HG03378 (cell line): ENCODE measurements around the gene IER5L.

Experiments used
- ATAC-seq: cut with Tn5 transposase; IDR thresholded peaks from one replicate; pipeline ENCODE4 v1.9.1; 2021; ENCODE audit warnings: mild to moderate bottlenecking, moderate library complexity; ENCODE audit not compliant: unreplicated experiment

The IER5L gene

DNA sequence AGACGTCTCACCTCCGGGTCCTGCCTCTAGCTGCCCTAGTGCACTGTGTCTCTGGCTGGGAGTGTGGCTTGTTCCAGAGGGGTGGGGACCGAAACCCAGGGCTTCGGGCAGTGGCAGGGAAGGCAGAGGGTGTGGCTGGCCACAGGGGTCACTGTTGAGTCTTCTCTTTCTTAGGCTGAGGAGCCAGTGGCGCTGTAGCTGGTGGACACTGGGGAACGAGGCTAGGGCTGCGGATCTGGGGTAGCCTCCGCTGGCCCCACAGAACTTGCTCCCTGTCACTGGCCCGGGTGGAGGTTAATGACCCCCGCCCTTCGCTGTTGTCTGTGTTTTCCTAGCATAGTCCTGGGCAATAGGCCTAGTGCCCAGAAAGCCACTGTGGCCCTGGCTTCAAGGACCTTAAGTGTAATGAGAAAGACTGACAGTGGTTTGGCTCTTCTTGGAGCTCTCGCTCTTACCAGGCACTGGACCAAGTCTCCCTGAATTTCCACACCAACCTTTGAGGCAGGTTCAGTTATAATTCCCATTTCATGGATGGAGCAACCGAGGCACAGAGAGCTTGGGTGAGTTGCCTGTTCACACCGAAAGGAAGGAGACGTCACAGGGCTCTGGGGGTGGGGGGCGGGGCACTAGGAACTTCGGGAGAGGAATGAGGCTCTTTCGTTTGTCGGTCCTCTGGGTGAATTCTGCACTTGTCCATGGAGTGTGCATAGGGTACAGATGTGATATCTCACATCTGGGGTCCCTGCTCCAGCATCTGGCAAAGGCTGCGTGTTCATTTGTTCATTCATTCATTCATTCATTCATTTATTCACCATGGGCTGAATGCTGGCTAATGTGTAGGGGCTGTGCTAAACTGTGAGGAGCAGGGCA, 4.8 kb upstream of the IER5L start:
- no peak for ATAC-seq

DNA sequence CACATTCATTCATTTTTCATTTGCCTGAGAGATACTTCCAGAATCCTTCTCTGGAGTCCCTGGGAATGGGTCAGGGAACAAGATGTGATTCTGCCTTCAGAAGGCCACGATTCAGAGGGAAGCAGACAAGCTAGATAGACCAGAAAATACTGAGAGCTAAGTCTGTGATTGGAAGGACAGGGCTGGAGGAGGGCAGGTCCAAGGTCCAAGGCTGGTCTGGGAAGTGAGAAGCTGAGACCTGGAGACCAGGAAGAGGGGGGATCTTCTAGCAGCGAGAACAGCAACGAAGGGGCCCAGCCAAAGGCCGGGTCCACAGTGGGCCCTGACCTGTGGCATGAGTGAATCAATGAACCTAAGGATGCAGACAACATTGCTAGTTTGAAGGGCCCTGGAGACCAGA, 4.1 kb upstream of the IER5L start:
- ATAC-seq = no peak

DNA sequence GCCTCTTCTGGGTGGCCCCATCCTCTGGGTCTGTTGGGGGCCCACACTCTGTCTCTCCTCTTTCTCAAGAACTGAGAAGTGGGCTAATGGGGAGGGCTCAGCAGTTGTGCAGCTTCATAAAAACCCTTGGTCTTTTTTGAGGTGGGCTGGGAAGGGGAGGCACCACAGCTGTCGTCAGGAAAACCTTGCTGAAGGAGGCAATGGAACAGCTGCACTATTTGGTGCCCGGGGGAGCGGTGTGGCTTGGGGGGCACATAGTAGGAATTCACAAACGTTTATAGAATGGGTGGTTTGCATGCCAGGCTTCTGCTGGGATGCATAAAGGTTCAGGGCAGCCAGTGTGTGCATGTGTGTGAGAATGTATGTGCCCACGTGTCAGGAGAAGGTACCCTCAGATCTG, 3.2 kb upstream of the IER5L start:
- ATAC-seq = no peak

DNA sequence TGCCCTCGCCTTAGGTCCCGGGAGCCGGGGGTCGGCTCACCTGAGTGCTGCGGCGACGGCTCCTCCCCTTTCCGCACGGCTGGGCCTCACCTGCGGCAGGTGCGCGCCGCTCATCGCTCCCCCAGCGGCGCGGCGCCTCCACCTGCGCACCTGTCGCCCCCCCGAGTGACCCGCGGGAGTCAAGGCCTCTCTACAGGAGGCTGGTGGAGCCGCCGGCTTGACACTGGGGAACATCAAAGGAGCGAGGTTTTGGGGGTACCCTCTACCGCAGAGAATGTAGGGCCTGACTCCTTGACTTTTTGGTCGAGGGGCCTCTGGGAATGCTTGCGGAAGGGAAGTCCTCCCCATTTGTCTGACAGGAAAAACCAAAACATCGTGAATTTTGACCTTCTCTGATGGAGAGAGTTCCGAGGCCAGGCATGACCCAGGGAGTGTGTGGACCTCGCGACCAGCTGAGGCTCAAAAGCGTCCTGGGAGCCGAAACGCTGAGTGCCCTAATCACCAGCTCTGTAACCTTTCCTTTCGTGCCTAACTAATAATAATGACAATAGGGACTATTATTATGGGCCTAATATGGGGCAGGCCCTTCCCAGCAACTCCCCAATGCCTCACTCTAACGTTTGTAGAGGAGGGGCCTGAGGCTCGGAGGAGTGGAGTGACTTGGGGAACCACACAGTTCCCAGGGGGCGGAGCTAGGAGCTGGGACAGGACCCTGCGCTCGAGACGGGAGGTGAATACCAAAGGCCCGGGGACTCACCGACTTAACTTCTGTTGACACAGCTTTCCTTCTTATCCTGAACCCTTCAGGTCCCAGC, 714 bp upstream of the IER5L start:
- no peak for ATAC-seq

DNA sequence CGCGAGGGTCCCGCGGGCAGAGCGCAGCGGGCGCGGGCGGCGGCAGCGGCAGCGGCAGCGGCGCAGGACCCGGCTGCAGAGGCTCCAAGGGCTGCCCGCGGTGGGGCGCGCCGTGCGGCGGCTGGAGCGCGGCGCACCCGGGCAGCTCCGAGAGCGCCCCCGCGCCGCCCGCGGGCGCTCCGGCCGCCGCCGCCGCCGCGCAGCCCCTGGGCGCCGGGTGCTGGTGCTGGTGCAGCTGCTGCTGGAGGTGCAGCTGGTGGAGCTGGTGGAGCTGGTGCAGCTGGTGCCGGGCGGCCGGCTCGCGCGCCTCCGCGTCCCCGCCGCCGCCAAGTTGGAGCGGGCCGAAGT, 644 bp downstream of the IER5L start:
- no peak for ATAC-seq

DNA sequence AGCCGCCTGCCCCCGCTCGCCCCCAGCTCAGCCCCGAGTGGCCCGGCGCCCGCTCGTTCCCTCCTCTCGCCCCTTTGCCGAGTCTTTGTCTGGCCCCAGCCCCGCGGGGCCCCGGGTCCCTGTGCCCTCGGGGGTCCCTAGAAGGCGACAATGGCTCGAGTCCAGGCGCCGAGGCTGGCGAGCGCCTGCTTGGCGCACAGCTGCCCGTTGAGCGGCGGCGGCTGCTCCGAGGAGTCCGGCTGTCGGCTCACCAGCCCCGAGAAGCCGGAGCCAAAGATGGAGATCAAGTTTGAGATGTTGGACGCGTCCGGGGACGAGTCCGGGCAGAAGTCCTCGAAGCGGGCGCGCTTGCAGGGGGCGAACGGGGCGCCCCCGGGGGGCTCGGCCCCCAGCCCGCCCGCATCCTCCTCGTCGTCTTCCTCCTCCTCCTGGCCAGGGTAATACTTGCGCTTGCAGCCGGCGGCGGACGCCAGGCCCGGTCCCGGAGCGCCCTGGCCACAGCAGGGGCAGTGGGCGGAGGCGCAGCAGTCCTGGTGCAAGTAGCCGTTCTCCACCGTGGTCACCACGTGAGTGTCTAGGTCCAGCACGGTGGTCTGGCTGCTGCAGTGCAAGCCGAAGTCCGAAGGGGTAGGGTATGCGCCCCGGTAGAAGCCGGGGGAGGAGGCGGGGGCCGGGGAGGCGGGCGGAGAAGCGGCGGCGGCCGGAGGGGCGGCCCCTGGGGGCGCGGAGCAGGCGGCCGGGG, 1.2 kb downstream of the IER5L start:
- no peak for ATAC-seq

DNA sequence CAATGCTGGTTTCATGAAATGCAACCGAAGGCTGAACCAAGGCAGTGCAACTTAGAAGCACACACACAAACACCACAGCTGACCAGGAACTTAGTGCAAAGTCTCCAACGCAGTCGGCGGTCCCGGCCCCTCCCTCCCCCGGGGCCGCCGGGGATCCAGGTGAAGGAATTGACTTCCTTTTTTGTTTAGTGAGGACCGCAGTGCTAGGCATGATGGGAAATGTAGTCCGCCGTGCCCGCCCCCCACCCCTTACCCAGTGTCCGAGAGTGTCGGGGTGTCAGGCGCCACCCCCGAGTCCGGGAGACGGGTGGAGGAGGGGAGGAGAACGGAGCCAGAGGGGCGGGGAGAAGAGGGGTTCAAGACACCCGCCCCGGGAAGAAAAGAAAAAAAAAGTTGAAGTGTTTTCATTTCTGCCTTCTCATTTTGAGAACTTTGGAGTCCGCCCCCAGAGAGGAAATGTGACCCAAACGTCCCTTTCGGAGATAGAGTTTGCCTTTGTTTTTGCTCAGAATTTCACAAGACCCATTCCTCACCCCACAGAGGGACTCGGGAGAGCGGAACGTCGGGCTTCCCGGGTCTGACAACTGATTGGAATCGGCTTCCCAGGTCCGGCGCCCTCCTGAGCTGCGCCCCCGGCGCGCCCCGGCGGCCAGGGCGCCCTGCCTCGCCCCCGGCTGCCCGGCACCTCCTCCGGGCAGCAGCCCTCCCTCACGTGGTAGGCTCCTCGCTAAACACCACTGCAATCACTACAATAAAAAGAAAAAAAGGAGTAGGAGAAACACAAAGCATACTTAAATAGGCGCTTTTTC, 2.0 kb downstream of the IER5L start:
- no peak for ATAC-seq

DNA sequence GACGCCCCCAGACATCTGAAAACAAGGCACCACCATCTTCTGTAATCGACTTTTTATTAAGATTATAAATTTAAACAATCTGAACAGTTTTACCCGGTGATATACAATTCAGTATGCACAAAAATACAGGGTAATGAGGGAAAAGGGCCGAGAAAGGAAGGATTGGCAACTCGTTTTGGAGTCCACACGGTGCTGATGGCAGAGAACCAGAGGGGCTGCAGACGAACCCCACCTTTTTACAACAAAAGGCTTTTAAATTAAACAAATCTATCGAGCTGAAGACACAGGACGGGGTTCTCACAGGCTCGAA, 2.6 kb downstream of the IER5L start:
- ATAC-seq = no peak

DNA sequence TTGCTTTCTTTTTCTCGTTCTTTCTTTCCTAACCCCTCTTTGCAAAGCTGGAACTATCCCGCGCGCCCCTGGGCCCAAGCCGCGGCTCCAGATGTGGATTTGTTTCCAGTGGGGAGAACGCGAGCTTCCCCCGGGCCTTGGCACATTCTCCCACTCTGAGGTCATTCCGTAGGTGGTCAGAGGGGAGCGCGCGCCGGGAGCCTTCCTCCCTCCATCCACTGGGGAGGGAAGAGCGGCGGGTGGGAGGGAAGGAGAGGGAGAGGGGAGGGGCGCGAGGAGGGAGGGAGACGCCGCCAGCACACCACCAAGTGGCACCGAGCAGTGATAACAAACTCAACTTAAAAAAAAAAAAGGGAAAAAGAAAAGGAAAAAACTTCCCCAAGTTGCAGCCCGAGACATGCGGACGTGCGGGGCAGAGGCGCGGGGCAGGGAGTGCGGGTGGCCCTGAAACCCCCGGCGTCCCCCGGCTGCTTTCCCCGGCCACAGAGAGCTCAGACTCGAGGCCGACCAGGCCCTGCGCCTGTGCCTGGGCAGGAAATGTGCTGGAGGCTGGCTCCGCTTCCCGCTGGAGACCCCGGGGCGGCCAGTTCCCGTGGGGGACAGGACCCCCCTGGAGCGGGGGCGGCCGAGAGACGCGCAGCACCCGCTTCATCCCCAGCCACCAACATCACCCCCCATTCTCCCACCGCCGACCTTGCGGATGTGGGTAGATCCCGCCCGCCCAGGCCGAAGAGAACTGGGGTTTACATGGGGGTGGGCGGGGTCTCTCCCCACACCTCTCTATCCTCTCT, 3.1 kb downstream of the IER5L start:
- no peak for ATAC-seq

DNA sequence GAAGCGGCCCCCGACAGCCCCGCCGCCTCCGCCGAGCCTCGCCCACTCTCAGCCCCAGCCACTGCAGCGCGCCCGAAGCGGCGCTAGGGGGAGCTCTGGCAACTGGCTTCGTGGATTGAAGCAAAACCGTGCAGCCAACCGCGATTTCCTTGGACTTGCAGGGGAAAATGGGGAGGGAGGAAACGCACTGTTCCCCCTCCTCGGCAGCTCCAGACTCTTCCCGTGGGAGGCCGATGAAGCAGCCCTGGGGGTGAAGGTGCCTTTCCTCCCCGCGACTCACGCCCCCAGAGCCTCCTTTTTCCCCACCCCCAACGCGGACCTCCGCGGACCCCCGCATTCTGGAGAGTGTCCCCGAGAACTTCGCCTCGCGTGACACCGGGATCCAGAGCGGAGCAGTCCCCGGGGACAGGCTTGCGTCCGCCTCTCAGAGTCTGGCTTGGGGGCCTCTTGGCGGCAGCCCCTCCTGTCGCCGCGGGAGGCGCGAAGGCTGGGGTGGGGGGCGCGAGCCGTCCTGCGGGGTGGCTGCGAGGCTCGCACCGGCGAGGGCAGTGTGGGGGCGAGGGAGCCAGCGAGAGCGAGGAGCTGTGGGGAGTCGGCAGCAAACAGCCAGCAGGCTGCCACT, 3.8 kb downstream of the IER5L start:
- ATAC-seq = no peak

DNA sequence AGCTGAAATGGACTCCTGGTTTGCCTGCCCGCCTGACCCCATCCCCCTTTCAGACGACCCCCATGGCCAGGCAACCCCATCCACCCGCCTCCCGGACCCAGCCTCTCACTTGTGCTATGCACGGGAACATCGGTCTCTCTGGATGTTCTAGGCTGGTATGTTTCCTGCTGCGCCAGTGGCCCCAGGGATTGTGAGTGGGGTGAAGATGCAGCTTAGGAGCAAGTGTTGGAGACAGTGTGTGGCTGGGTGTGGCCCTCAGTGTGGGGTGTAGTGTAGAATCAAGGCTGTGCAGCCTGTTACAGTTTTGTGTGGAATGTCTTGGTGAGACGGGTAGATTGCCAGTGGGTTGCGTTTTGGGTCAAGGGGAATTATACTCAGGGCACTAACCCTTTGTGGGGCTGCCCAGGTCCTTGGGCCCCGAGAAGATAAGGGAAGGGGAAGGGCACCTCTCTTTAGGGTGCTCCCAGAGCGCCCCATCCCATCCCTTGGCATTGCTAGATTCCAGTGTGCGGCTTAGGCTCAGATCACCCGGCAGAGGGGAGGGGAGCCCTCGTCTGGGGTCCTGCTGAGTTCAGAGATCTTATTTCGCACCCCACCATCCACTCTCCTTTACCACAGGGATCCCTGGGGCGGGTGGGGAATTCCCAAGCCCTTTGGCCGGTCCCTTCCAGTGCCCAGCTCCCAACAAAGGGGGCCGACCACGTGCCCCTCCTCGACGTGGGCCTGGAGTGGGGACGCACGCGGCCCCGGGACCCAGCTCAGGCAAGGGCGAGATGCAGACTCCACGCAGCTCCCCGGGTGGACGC, 4.6 kb downstream of the IER5L start:
- no peak for ATAC-seq

DNA sequence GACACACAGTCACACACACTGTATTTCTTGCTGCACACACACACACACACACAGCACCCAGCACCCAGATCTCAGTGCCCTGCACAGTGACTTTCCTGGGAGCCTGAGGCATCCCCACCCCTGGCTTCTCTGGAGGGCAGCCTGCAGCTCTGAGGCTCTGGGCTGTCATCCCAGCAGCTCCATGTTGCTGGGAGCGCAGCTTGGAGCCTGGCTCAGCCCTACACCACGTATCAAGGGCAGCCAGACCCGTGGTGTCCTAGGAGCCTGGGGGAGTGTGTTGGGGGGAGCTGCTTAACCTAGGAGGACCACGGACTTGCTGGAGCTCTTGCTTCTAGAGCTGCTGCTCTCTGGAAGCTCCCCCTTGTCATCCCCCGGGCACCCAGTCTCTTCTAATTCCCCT, 5.2 kb downstream of the IER5L start:
- no peak for ATAC-seq

DNA sequence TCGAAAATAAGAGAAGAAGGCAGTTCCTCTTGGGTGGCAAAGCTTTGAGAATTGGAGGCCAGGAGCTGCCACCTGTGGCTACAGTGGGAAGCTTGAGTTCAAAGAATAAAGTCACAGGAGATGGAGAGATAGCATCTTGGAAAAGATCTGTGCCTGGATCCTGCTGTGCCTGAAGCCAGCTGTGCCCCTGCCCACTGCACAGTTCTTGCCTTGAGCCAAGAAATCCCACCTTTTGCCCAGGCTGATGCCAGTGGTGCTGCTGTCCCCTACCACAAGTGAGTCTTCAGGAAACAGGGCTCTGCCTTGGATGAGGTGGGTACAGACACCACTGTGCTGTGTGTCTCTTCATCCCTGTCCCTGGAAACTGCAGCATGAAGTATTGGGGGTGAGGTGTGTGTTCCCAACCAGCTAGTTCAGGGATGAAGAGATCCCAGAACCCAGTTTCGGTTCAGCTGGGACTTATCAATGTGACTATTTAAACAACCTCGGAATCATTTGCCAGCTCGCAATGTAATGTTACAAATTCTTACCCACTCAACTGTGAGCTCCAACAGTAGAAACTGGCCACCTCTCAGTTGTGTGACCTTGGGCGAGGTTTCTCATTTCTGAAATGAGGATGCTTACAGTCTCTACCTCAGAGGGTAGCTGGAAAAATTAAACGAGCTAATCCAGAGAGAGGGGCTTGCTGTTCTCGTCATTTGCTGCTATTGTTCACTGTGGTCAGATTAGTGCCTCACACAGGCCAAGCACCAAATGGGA, 5.9 kb downstream of the IER5L start:
- ATAC-seq = no peak

DNA sequence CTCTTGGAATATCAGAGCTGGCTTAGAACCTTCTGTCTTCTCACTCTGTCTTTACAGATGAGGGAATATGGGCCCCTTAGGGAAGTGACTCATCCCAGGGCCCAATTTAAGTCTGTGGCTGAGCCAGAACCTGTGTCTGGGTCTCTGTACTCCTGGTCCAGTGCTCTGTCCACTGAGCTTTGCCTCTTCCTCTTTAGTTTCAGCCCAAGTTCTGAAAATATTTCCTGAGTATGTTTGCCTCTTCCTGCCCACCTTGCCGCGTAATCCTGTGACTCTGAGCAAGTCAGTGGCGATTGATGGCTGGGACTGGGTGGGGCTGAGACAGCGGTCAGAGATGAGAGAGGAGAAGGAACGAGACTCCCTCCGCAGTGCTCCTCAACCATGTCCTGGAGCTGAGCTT, 7.8 kb downstream of the IER5L start:
- ATAC-seq = no peak

DNA sequence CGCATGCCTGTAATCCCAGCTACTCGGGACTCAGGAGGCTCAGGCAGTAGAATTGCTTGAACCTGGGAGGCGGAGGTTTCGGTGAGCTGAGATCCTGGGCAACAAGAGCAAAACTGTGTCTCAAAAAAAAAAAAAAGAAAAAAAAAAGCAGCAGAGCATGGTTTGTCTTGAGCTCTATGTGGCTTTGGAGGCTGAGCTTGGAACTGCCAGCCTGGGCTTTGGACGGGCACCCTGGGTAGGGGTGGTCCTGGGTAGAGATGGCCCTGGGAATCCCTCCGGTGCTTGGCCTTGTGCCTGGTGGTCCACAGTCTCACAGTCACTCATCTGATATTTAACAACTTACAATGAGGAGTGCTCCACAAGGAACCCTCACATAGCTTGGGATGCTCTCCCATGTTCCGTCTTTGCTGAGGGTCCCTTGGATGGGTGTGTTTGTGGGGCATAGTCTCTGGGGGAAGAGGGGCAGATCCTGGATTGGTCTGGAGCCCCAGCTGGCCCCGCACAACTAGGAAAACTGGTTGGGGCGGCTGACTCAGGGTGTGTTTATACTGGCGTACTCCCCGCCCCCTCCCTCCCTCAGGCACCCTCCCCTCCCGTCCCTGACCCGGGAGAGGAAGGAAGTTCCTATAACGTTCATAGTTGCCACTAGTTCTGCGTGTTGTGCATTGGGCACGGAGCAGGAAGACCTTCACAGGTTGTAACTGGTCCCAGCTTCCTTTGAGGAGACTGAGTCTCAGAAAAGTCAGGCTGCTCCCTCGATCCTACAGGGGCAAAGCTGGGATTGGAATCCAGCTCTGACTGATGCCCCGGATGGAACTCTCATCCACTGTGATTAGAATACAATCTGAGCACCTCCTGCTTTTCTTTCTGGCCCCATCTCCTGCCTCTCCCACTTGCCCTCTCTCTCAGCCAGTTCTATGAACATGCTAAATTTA, 11.2 kb downstream of the IER5L start:
- no peak for ATAC-seq

DNA sequence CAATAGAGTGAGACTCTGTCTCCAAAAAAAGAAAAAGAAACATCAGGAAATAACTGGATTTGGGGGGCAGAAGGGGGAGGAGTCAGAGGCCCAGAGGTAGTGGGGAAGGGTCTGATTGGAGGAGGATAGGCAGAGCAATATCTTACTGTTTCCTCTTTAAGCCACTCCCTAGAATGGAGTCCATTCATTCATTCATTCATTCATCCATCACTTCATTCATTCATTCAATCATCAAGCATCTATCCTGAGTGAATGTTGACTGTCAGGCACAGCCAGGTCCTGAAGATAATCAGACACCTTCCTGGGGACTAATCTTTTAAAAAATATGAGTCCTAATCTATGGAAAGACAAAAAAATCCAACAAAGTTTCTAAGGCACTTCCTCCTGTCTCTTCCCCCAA, 12.9 kb downstream of the IER5L start:
- ATAC-seq = no peak

DNA sequence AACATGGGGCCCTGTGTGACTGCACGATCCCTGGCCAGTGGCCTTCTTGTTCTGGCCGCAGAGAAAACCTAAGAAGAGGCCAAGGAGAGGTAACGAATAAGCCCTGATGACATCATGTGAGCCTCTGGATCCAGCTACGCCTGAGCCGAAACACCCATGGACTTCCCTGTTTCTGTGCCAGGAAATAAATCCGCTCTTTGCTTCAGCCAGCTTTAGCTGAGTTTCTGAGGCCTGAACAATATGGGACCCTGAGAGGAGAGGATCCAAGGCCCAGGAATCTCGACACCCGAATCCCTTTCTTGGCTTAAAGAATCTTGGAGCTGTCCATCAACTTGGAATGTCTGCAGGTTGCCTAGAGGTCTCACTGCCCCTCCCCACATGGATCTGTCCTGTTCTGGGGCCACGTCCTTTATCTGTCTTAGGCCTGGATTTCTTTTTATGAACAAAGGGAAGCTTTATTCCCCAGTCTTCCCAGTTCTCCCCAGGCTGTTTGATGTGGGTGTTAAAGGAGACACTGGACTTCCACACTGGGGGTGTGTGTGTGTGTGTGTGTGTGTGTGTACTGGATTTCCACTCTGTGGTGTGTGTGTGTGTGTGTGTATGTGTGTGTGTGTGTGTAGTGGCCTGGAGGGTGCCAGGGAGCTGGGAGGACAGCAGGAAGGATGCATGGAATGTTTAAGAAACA, 13.7 kb downstream of the IER5L start:
- no peak for ATAC-seq
